ENCODE results near the gene TRIM46.

GRCh38 chr1:155160128-155160527, 13.5 kb upstream of the TRIM46 start:
- TF ChIP-seq, protein P1, sequence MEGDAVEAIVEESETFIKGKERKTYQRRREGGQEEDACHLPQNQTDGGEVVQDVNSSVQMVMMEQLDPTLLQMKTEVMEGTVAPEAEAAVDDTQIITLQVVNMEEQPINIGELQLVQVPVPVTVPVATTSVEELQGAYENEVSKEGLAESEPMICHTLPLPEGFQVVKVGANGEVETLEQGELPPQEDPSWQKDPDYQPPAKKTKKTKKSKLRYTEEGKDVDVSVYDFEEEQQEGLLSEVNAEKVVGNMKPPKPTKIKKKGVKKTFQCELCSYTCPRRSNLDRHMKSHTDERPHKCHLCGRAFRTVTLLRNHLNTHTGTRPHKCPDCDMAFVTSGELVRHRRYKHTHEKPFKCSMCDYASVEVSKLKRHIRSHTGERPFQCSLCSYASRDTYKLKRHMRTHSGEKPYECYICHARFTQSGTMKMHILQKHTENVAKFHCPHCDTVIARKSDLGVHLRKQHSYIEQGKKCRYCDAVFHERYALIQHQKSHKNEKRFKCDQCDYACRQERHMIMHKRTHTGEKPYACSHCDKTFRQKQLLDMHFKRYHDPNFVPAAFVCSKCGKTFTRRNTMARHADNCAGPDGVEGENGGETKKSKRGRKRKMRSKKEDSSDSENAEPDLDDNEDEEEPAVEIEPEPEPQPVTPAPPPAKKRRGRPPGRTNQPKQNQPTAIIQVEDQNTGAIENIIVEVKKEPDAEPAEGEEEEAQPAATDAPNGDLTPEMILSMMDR (IDR thresholded peaks at IDR 0.05; ENCODE audit: insufficient read depth, low read length): no peak
- TF ChIP-seq POLR2AphosphoS5 (IDR thresholded peaks at IDR 0.05; ENCODE audit: low read depth) (no peak), GABPA (IDR thresholded peaks at IDR 0.05; ENCODE audit: low read depth) (no peak), SPI1 (IDR thresholded peaks at IDR 0.05; ENCODE audit: borderline replicate concordance, low read depth) (no peak)
- TF ChIP-seq, protein P2, sequence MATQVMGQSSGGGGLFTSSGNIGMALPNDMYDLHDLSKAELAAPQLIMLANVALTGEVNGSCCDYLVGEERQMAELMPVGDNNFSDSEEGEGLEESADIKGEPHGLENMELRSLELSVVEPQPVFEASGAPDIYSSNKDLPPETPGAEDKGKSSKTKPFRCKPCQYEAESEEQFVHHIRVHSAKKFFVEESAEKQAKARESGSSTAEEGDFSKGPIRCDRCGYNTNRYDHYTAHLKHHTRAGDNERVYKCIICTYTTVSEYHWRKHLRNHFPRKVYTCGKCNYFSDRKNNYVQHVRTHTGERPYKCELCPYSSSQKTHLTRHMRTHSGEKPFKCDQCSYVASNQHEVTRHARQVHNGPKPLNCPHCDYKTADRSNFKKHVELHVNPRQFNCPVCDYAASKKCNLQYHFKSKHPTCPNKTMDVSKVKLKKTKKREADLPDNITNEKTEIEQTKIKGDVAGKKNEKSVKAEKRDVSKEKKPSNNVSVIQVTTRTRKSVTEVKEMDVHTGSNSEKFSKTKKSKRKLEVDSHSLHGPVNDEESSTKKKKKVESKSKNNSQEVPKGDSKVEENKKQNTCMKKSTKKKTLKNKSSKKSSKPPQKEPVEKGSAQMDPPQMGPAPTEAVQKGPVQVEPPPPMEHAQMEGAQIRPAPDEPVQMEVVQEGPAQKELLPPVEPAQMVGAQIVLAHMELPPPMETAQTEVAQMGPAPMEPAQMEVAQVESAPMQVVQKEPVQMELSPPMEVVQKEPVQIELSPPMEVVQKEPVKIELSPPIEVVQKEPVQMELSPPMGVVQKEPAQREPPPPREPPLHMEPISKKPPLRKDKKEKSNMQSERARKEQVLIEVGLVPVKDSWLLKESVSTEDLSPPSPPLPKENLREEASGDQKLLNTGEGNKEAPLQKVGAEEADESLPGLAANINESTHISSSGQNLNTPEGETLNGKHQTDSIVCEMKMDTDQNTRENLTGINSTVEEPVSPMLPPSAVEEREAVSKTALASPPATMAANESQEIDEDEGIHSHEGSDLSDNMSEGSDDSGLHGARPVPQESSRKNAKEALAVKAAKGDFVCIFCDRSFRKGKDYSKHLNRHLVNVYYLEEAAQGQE (IDR thresholded peaks at IDR 0.05; ENCODE audit: insufficient replicate concordance, low read depth): no peak
